Measurements from ENCODE around the gene EFHC2.

EFHC2 gene

GRCh38 chrX:44157858-44158257 is 185.6 kb downstream of the EFHC2 start:
- no peak for DNase-seq (ENCODE audit: low spot score)
- TF ChIP-seq CTCF (IDR thresholded peaks at IDR 0.05; ENCODE audit: extremely low read depth, missing control alignments), result no peak

- no peak for TF ChIP-seq CTCF (IDR thresholded peaks at IDR 0.05; ENCODE audit: extremely low read depth, missing control alignments)
- no peak for DNase-seq (ENCODE audit: low spot score)
These were observed 186.2 kb downstream of the EFHC2 start for GRCh38 chrX:44157283-44157682.

GRCh38 chrX:44156726-44157125 is 186.7 kb downstream of the EFHC2 start:
- no peak for TF ChIP-seq CTCF (IDR thresholded peaks at IDR 0.05; ENCODE audit: extremely low read depth, missing control alignments)
- no peak for DNase-seq (ENCODE audit: low spot score)

DNA sequence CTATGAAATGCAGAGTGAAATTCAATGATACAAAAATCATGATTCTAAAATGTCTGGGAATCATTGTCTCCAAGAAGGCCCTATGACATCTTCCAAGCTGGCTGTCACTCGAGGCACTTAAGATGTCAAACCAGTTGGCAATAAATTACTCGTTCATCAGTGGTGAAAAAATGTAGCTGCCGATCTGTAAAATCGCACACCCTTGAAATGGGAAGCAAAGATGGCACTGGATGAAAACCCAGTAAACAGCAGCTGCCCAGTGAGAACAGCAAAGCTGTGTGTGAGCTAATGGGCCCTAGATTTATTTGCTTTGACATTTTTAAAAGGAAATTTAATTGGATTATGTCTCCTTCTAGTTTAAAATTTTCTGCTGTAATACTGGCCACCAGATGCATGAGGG is 188.3 kb downstream of the EFHC2 start:
- TF ChIP-seq CTCF (IDR thresholded peaks at IDR 0.05; ENCODE audit: extremely low read depth, missing control alignments), result no peak
- no peak for DNase-seq (ENCODE audit: low spot score)

GRCh38 chrX:44152852-44153251 is 190.6 kb downstream of the EFHC2 start:
- TF ChIP-seq CTCF (IDR thresholded peaks at IDR 0.05; ENCODE audit: extremely low read depth, missing control alignments), result no peak
- no peak for DNase-seq (ENCODE audit: low spot score)

- DNase-seq (ENCODE audit: low spot score), result no peak
- no peak for TF ChIP-seq CTCF (IDR thresholded peaks at IDR 0.05; ENCODE audit: extremely low read depth, missing control alignments)
These were observed 196.3 kb downstream of the EFHC2 start for GRCh38 chrX:44147130-44147529.

DNA sequence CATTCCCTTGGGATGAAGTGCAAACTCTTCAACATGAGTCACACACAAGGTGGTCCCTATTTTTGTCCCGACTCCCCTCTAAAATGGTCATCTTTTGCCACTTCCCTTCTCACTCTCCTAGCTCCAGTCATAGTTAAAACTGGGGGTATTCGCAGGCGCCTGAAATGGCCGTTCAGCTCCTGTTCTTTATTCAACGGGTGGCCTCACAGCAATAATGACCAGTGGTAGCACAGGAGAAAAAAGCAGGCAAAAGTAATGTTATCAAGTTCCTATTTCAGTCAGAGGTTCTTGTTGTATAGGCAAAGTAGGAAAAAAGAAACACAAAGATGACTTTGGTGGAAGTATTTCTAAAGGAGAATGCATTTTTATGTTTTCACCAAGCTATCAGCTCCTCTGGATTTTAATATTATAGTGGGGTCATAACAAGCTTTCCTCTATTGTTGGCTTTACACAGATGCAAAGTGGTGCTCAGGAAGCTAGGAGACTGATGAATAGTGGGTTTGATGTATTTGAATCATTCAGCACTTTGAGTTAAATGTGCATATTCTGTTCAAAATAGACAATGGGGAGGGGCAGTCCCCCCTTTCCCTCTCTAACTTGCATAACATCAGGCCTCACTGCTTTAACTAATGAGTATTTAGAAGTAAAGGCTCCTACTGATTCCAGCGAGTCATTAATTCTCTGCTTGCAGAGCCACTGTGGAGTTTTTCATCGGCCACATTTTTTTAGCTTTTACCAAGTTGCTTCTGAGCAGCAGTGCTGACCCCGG is 199.1 kb downstream of the EFHC2 start:
- DNase-seq (ENCODE audit: low spot score), result no peak
- no peak for TF ChIP-seq CTCF (IDR thresholded peaks at IDR 0.05; ENCODE audit: extremely low read depth, missing control alignments)
